A549 (cell line): ENCODE measurements around the gene ZP1. TPM values are rescaled to one million over a fixed set of nuclear protein-coding genes. Genes with fewer than 3 reads are reported as not detected.
A peak's percentile ranks its signal among the peaks of the same experiment; 100 is the strongest.

Experiments
- ATAC-seq, 2 experiments: fragments of 200-7000 bp in 1 of 2; fragments of >200 bp in 1 of 2; cut with Nextera tagmentation in 1 of 2; cut with Tn5 transposase in 1 of 2; 3 replicates each; pipeline versions ENCODE4 v1.8.0 to v1.9.1; 2018 to 2020; ENCODE audit warnings: mild to moderate bottlenecking in 1 of 2, moderate library complexity in 1 of 2
- CTCF ChIA-PET: fragments of 300-600 bp; sonication (Branson Sonifier 250); formaldehyde crosslinking; extraction: SDS; loops from one replicate; lab custom pipeline; 2021; ENCODE audit warnings: antibody characterized with exemption, inconsistent platforms; lab: Yijun Ruan, JAX
- POLR2A ChIA-PET: fragments of 350-600 bp; formaldehyde crosslinking; extraction: SDS; loops from one replicate; lab custom pipeline; 2021; ENCODE audit warnings: antibody characterized with exemption, inconsistent platforms; lab: Yijun Ruan, JAX
- DNase-seq, 2 experiments: peaks; one replicate each; pipeline versions ENCODE4 v3.0.0 to v3.0.0-alpha.2; 2011 to 2016; ENCODE audit warnings: low read depth in 1 of 2, low spot score in 1 of 2
- FAIRE-seq: peaks from 2 replicates; lab custom pipeline; 2011; peaks lifted over from hg19 to GRCh38; lab: Jason Lieb, UNC
- H3K27ac ChIP-seq, 2 experiments: fragments of >200 bp; sonication (Bioruptor Twin); formaldehyde crosslinking; 3 replicates each; pipeline ENCODE4 v1.5.1; 2016 to 2017
- H3K4me1 ChIP-seq: fragments of >200 bp; sonication (Bioruptor Twin); formaldehyde crosslinking; 3 replicates; pipeline ENCODE4 v1.6.1; 2016
- H3K4me2 ChIP-seq: fragments of >200 bp; sonication (Bioruptor Twin); formaldehyde crosslinking; 3 replicates; pipeline ENCODE4 v1.6.1; 2016
- H3K4me3 ChIP-seq: fragments of >200 bp; sonication (Bioruptor Twin); formaldehyde crosslinking; 3 replicates; pipeline ENCODE4 v1.5.1; 2016
- H3K9me3 ChIP-seq: fragments of >200 bp; sonication (Bioruptor Twin); formaldehyde crosslinking; 3 replicates; pipeline ENCODE4 v1.6.1; 2016
- CHD4 ChIP-seq: fragments of 200-600 bp; sonication (generic); IDR thresholded peaks from 2 replicates; pipeline ENCODE4 v1.6.1; 2016; ENCODE audit warnings: antibody characterized with exemption, mild to moderate bottlenecking, borderline replicate concordance
- EHF ChIP-seq: fragments of 250-450 bp; sonication (Bioruptor Pico); IDR thresholded peaks from 2 replicates; pipeline ENCODE4 v1.5.0; 2020; ENCODE audit warnings: mild to moderate bottlenecking
- EHMT2 ChIP-seq: fragments of 200-600 bp; sonication (generic); IDR thresholded peaks from 2 replicates; pipeline ENCODE4 v1.6.1; 2016; ENCODE audit warnings: antibody characterized with exemption, low read depth, mild to moderate bottlenecking, moderate library complexity
- EP300 ChIP-seq, 2 experiments: fragments of >200 bp; sonication (Bioruptor Twin); formaldehyde crosslinking; IDR thresholded peaks; 2 replicates in 1 of 2; 3 replicates in 1 of 2; pipeline ENCODE4 v1.6.1; 2016 to 2017
- FOXS1 ChIP-seq: fragments of 250-450 bp; sonication (Bioruptor Pico); IDR thresholded peaks from 2 replicates; pipeline ENCODE4 v1.5.0; 2020; ENCODE audit warnings: mild to moderate bottlenecking, moderate library complexity
- HDAC2 ChIP-seq: fragments of 200-600 bp; sonication (generic); IDR thresholded peaks from 2 replicates; pipeline ENCODE4 v1.6.1; 2016
- HOXB13 ChIP-seq: fragments of 250-450 bp; sonication (Bioruptor Pico); IDR thresholded peaks from 2 replicates; pipeline ENCODE4 v1.5.0; 2020; ENCODE audit warnings: low read depth, mild to moderate bottlenecking, moderate library complexity
- JUN ChIP-seq, 2 experiments: fragments of >200 bp; sonication (Bioruptor Twin); formaldehyde crosslinking; IDR thresholded peaks; 2 replicates in 1 of 2; 3 replicates in 1 of 2; pipeline ENCODE4 v1.6.1; 2016 to 2017
- KDM5A ChIP-seq: fragments of 200-600 bp; sonication (generic); IDR thresholded peaks from 2 replicates; pipeline ENCODE4 v1.6.1; 2016; ENCODE audit warnings: antibody characterized with exemption, mild to moderate bottlenecking
- MAFK ChIP-seq: fragments of 450-650 bp; IDR thresholded peaks from 2 replicates; pipeline ENCODE4 v1.6.1; 2014; ENCODE audit not compliant: partially characterized antibody
- MYC ChIP-seq: IDR thresholded peaks from 2 replicates; pipeline ENCODE4 v1.6.1; 2012; ENCODE audit warnings: mild to moderate bottlenecking, inconsistent platforms, low read length, improper control_type of control experiment, borderline replicate concordance
- NPAS2 ChIP-seq: fragments of 250-450 bp; sonication (Bioruptor Pico); IDR thresholded peaks from 2 replicates; pipeline ENCODE4 v1.8.0; 2022; ENCODE audit warnings: mild to moderate bottlenecking, moderate library complexity, borderline replicate concordance
- NR3C1 ChIP-seq: fragments of >200 bp; sonication (Bioruptor Twin); formaldehyde crosslinking; IDR thresholded peaks from 3 replicates; pipeline ENCODE4 v1.6.1; 2017
- PHF8 ChIP-seq: fragments of 200-600 bp; sonication (generic); IDR thresholded peaks from 2 replicates; pipeline ENCODE4 v1.6.1; 2016; ENCODE audit warnings: low read depth, mild to moderate bottlenecking, antibody characterized with exemption, moderate library complexity, borderline replicate concordance
- POLR2A ChIP-seq: IDR thresholded peaks from 2 replicates; pipeline ENCODE4 v1.6.1; 2012; ENCODE audit warnings: mild to moderate bottlenecking, low read length
- RAD21 ChIP-seq, 2 experiments: fragments of >200 bp in 1 of 2; sonication (Bioruptor Twin) in 1 of 2; formaldehyde crosslinking in 1 of 2; IDR thresholded peaks in 1 of 2; conservative IDR thresholded peaks in 1 of 2; 2 replicates in 1 of 2; 3 replicates in 1 of 2; pipeline ENCODE4 v1.6.1; 2012 to 2018; ENCODE audit warnings: inconsistent platforms in 1 of 2
- RNF2 ChIP-seq: fragments of 200-600 bp; sonication (generic); IDR thresholded peaks from 2 replicates; pipeline ENCODE4 v1.6.1; 2016; ENCODE audit warnings: low read depth, mild to moderate bottlenecking, antibody characterized with exemption, moderate library complexity, borderline replicate concordance
- SREBF2 ChIP-seq: fragments of 450-650 bp; IDR thresholded peaks from 2 replicates; pipeline ENCODE4 v1.6.1; 2014; ENCODE audit warnings: mild to moderate bottlenecking, moderate library complexity
- TP53 ChIP-seq: fragments of 250-450 bp; sonication (Bioruptor Pico); IDR thresholded peaks from 2 replicates; pipeline ENCODE4 v1.5.0; 2021; ENCODE audit warnings: mild to moderate bottlenecking, moderate library complexity
- ZC3H11A ChIP-seq: fragments of 450-650 bp; IDR thresholded peaks from 2 replicates; pipeline ENCODE4 v1.6.1; 2014; ENCODE audit warnings: antibody characterized with exemption, mild to moderate bottlenecking
- ZNF302 ChIP-seq: fragments of 250-450 bp; sonication (Bioruptor Pico); IDR thresholded peaks from 2 replicates; pipeline ENCODE4 v1.9.0; 2021; ENCODE audit warnings: inconsistent platforms, mild to moderate bottlenecking, moderate library complexity
- ZSCAN20 ChIP-seq: fragments of 250-450 bp; sonication (Bioruptor Pico); IDR thresholded peaks from 2 replicates; pipeline ENCODE4 v1.8.0; 2022; ENCODE audit warnings: mild to moderate bottlenecking, moderate library complexity
- WGBS: methylation state at CpG from one replicate; pipeline ENCODE4 v1.1.6; 2017; ENCODE audit errors: missing lambda C conversion rate; 5-methylcytosine and 5-hydroxymethylcytosine counted together
- polyA plus RNA-seq, 4 experiments: library from polyadenylated mRNA; depleted of rRNA in 3 of 4; stranded (reverse); fragments of >200 nt; fragmentation: RNase III in 1 of 4; extraction: RNeasy Plus Mini Kit Qiagen cat#74134 plus additional on column Dnase treatment in 1 of 4; gene quantifications; 2 replicates in 3 of 4; 3 replicates in 1 of 4; pipeline ENCODE4 v1.2.3, GENCODE V29; 2011 to 2017
- TF ChIP-seq, protein P1 (sequence below): fragments of 250-450 bp; sonication (Bioruptor Pico); IDR thresholded peaks from 2 replicates; pipeline ENCODE4 v1.5.0; 2020; ENCODE audit warnings: low read depth, mild to moderate bottlenecking, moderate library complexity
- TF ChIP-seq, protein P2 (sequence below): fragments of 250-450 bp; sonication (Bioruptor Pico); IDR thresholded peaks from 2 replicates; pipeline ENCODE4 v1.5.0; 2021; ENCODE audit warnings: mild to moderate bottlenecking, moderate library complexity, borderline replicate concordance
- TF ChIP-seq, protein P3 (sequence below): fragments of >200 bp; sonication (Bioruptor Twin); formaldehyde crosslinking; IDR thresholded peaks from 3 replicates; pipeline ENCODE4 v1.6.1; 2016
- TF ChIP-seq, protein P4 (sequence below): fragments of 450-650 bp; IDR thresholded peaks from 2 replicates; pipeline ENCODE4 v1.6.1; 2014; ENCODE audit warnings: antibody characterized with exemption
- TF ChIP-seq, protein P5 (sequence below): IDR thresholded peaks from 2 replicates; pipeline ENCODE4 v1.6.1; 2012; ENCODE audit warnings: low read depth, borderline replicate concordance
- TF ChIP-seq, protein P6 (sequence below): IDR thresholded peaks from 2 replicates; pipeline ENCODE4 v1.6.1; 2012

ZP1 gene
- polyA plus RNA-seq, 2 of the 4 experiments (the other 2 are of a cell fraction): 0.06 to 0.30 TPM

DNA sequence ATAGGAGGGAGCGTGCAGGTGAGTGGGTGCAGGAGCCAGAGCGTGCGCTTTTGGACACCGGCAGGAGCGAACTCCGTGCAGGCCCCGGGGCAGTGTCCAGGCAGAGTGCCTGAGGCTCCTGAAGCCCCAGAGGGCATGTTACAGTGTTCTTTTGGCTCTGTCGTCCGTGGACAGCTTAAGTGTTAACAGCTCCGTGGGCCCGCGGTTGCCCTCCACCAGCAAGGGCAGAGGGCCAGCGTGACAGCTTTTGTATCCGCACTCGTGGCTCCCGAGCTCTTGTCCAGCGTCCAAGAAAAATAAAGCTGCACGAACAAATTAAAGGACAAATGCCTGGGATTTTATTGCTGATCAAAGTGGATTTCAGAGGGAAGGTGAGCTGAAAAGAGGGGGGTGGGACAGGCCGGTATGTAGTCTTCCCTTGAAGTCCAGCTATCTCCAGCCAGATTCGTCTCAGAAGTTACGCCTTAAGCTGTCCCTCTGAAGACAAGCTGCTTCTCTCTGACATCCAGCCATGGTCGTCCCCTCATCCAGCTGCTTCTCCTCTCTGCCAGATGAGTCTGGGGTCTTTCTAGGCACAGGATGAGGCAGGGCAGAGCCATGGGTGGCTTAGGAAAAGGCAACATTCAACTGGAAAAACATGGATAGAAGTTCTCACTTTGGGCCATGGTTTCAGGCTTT, 45.6 kb downstream of the ZP1 start:
- CTCF ChIA-PET: interaction anchor here (0.9 to 3.7 kb wide), 12 partner anchors 9 to 227 kb away, joined by 3 to 25 read pairs (median 5); partner anchors contain the start of gene TMEM132A
- FAIRE-seq (no peak), DNase-seq (no peak), ATAC-seq (no peak)
- Histone ChIP-seq H3K9me3 (no peaks in the 10 kb centered on the region), H3K4me1 (peaks cover 11% of the 10 kb centered on the region), H3K27ac (peak overlapping the region; percentile 91 to 94), H3K4me2 (peak overlapping the region; percentile 98), H3K4me3 (peak overlapping the region; percentile 76; the same call in 2 of the 3 replicates)
- POLR2A ChIA-PET: interaction anchor here (1.0 to 1.2 kb wide), 2 partner anchors 11 to 246 kb away, joined by 4 to 6 read pairs; partner anchors contain the start of gene TMEM132A
- TF ChIP-seq EP300 (IDR thresholded peaks at IDR 0.05): no peak
- TF ChIP-seq, protein P1, sequence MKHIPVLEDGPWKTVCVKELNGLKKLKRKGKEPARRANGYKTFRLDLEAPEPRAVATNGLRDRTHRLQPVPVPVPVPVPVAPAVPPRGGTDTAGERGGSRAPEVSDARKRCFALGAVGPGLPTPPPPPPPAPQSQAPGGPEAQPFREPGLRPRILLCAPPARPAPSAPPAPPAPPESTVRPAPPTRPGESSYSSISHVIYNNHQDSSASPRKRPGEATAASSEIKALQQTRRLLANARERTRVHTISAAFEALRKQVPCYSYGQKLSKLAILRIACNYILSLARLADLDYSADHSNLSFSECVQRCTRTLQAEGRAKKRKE: no peak
- TF ChIP-seq, protein P2, sequence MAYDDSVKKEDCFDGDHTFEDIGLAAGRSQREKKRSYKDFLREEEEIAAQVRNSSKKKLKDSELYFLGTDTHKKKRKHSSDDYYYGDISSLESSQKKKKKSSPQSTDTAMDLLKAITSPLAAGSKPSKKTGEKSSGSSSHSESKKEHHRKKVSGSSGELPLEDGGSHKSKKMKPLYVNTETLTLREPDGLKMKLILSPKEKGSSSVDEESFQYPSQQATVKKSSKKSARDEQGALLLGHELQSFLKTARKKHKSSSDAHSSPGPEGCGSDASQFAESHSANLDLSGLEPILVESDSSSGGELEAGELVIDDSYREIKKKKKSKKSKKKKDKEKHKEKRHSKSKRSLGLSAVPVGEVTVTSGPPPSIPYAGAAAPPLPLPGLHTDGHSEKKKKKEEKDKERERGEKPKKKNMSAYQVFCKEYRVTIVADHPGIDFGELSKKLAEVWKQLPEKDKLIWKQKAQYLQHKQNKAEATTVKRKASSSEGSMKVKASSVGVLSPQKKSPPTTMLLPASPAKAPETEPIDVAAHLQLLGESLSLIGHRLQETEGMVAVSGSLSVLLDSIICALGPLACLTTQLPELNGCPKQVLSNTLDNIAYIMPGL (CRISPR knock-in tag): no peak
- TF ChIP-seq, protein P3, sequence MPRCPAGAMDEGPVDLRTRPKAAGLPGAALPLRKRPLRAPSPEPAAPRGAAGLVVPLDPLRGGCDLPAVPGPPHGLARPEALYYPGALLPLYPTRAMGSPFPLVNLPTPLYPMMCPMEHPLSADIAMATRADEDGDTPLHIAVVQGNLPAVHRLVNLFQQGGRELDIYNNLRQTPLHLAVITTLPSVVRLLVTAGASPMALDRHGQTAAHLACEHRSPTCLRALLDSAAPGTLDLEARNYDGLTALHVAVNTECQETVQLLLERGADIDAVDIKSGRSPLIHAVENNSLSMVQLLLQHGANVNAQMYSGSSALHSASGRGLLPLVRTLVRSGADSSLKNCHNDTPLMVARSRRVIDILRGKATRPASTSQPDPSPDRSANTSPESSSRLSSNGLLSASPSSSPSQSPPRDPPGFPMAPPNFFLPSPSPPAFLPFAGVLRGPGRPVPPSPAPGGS: no peak
- TF ChIP-seq NR3C1: no peak
- no peak for TF ChIP-seq EHMT2
- no peak for TF ChIP-seq KDM5A
- TF ChIP-seq FOXS1: no peak
- TF ChIP-seq ZSCAN20: no peak
- TF ChIP-seq HOXB13 (CRISPR knock-in tag): no peak
- no peak for TF ChIP-seq RAD21 (conservative IDR thresholded peaks at IDR 0.05 in 1 of 2, IDR thresholded peaks at IDR 0.05 in 1 of 2)
- TF ChIP-seq, protein P4, sequence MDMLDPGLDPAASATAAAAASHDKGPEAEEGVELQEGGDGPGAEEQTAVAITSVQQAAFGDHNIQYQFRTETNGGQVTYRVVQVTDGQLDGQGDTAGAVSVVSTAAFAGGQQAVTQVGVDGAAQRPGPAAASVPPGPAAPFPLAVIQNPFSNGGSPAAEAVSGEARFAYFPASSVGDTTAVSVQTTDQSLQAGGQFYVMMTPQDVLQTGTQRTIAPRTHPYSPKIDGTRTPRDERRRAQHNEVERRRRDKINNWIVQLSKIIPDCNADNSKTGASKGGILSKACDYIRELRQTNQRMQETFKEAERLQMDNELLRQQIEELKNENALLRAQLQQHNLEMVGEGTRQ: no peak
- TF ChIP-seq MYC: no peak
- WGBS: 84% methylated on average over 22 of the region's 22 CpGs

DNA sequence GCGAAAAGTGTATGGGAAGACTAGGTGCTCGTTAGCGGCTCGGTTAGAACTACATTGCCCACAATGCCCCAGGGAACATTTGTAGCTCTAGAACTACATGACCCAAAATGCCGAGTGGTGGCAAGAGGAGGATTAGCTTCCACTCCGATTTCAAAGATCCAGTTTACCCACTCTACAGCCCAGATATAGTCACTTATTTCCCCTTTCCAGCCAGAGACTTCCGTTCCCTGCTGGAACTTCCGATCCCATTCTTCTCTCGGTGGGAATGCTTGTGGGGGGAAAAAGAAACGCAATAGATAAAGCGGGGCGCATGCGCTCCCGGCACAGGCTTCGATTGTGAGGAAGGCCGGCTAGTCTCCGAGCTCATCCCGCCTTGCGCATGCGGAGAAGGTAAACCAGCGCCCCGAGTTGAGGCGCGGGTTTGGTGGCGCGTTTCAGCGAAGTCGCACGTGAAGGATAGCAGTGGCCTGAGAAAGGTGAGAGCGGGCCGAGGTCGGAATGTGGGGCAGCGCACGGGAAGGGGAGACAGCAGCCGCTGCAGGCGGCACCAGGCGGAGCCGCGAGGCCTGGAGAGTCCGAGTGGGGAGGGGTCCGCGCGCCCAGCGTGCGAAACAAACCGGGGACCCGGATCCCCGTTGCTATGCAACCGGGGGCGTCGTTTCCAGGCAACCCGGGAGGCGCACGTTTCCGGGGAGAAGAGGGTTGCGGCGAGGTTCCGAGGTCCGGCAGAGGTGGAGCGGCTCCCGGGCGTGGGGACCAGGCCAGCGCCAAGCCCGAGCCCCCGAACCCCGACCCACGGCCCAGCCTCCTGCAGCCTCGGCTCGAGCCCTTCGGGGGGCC, 46.7 kb downstream of the ZP1 start, which contains the start of gene TMEM109:
Gene TMEM109 (plus strand): TSS at position 366 of the 840 bp plus-strand sequence. CDS start 5,536 bp downstream, outside the sequence.
- peaks cover 21% of the 10 kb centered on the region for H3K4me1 ChIP-seq
- H3K27ac ChIP-seq: peak within 1 kb of the TSS; percentile 91 to 94
- peak within 1 kb of the TSS; percentile 98 for H3K4me2 ChIP-seq
- DNase-seq (peak; percentile 87 to 94), ATAC-seq (peak; percentile 79 to 89), FAIRE-seq (no peak)
- no peaks in the 10 kb centered on the region for H3K9me3 ChIP-seq
- WGBS: 2% methylated on average over 50 of the region's 70 CpGs
- ChIA-PET POLR2A (interaction anchor here (1.0 to 1.7 kb wide), 4 partner anchors 9 to 245 kb away, joined by 4 to 6 read pairs (median 4); partner anchors contain the start of gene TMEM132A), CTCF (interaction anchor here (0.9 to 3.7 kb wide), 13 partner anchors 10 to 273 kb away, joined by 3 to 25 read pairs (median 8); partner anchors contain the start of gene TMEM132A)
- peak within 1 kb of the TSS; percentile 76 for H3K4me3 ChIP-seq
- peak in 1 of 2 experiments; percentile 28; a peak in 2 of 5 replicates for TF ChIP-seq JUN (IDR thresholded peaks at IDR 0.05)
- no peak for TF ChIP-seq MAFK
- no peak for TF ChIP-seq RNF2
- peak; percentile 71 for TF ChIP-seq POLR2A
- TF ChIP-seq, protein P5, sequence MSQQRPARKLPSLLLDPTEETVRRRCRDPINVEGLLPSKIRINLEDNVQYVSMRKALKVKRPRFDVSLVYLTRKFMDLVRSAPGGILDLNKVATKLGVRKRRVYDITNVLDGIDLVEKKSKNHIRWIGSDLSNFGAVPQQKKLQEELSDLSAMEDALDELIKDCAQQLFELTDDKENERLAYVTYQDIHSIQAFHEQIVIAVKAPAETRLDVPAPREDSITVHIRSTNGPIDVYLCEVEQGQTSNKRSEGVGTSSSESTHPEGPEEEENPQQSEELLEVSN: peak; percentile 99
- TF ChIP-seq EHF (CRISPR knock-in tag): no peak
- TF ChIP-seq TP53 (CRISPR knock-in tag): no peak
- TF ChIP-seq, protein P2 (CRISPR knock-in tag): no peak
- no peak for TF ChIP-seq ZC3H11A
- TF ChIP-seq SREBF2: no peak
- TF ChIP-seq, protein P6, sequence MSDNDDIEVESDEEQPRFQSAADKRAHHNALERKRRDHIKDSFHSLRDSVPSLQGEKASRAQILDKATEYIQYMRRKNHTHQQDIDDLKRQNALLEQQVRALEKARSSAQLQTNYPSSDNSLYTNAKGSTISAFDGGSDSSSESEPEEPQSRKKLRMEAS: peak; percentile 98
- TF ChIP-seq CHD4: no peak
- peak; percentile 73; the same call in 1 of the 2 replicates for TF ChIP-seq PHF8
- no peak for TF ChIP-seq ZNF302
- no peak for TF ChIP-seq NPAS2
- TF ChIP-seq HDAC2: no peak
